Measurements from ENCODE around the gene PDGFRB. TPM values are rescaled to one million over a fixed set of nuclear protein-coding genes. Genes with fewer than 3 reads are reported as not detected.

Gene PDGFRB
- total RNA-seq, 2 experiments from 2014 or later = 0.14 to 1.0 TPM

DNA sequence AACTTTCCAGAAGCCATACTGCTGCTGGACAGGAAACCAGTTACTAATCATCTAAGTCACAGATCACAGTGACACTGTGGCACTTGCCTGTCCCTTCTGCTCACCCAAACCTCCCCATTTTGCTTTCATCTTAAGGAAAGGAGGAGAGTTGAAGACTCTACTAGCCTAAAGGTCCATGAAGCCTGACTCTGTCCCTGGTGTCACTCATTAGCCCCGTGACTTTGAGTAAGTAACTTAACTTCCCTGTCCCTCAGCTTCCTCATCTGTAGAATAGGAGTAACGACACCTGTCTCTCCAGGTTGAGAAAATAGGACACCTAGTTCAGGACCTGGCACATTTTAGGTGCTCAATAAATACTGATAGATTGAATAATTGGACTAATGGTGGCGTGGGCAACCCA lies 33.7 kb upstream of the PDGFRB start:
- Mint-ChIP-seq H3K4me3 (no peak overlapping the region), H3K9me3 (no peaks in the 10 kb centered on the region), H3K36me3 (ENCODE audit: low read depth) (no peaks in the 10 kb centered on the region), H3K4me1 (ENCODE audit: low read depth) (no peaks in the 10 kb centered on the region), H3K27me3 (ENCODE audit: low read depth) (peaks cover 10% of the 10 kb centered on the region), H3K27ac (no peak overlapping the region)
- CTCF ChIA-PET = no interaction called here
- intact Hi-C loops (cut with micrococcal nuclease) = no loop called here
- no peak for DNase-seq

DNA sequence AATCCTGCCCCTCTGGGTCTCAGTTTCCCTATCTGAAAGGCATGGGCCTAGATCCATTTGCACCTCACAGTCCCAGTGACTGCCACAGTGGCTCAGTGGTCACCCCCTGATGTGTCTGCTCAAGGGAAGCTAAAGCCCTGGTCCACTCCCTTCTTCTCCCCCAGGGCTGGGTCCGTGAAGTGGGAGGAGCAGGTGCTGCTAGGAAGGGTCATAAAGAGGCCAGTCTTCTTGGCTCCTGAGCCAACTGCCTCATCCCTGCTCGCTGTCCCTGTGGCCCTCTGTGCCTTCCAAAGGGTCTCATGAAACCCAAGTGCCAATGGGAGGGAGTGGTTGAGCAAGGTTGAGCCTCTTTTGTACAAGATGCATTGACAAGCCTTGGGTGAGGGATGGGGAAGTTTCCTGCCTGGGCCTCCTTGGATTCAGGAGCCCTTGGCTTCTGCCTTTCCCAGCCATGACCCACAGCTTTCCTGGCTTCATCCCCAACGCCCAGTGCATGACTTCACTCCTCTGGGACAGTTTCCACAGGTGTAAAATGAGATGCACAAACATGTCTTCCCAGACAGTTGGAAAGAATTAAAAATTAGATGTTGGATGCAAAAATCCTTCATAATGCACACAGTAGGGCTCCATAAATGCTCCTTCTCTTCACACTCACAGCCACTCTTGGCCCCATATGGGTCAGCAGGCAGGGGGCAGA lies 32.6 kb upstream of the PDGFRB start:
- intact Hi-C loops (cut with micrococcal nuclease) = no loop called here
- Mint-ChIP-seq H3K27me3 (ENCODE audit: low read depth) (peaks cover 10% of the 10 kb centered on the region), H3K9me3 (no peaks in the 10 kb centered on the region)

DNA sequence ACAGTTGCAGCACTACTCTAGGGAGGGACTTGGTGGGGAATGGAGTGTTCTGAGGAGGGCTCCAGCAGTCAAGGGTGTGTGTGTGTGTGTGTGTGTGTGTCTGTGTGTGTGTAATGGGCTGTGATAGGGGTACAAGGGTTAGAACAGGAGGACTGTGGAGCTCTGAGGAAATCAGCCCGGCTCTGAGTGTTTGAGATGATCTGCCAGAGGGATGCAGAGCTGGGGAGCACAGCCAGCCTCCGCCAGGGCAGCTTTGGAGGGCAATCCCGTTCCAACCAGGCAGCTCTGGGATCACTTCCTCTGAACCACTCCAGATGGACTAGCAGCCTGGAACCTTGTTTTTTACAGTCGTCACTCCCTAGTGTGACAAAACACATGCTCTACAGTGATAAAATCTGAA lies 31.3 kb upstream of the PDGFRB start:
- CTCF ChIA-PET = no interaction called here
- intact Hi-C loops (cut with micrococcal nuclease) = no loop called here
- H3K4me1 Mint-ChIP-seq (ENCODE audit: low read depth) = no peaks in the 10 kb centered on the region
- no peaks in the 10 kb centered on the region for H3K36me3 Mint-ChIP-seq (ENCODE audit: low read depth)
- no peaks in the 10 kb centered on the region for H3K9me3 Mint-ChIP-seq
- DNase-seq = no peak
- no peak overlapping the region for H3K27ac Mint-ChIP-seq
- peaks cover 10% of the 10 kb centered on the region for H3K27me3 Mint-ChIP-seq (ENCODE audit: low read depth)
- H3K4me3 Mint-ChIP-seq = no peak overlapping the region

More for the DNA sequence above, 32.6 kb upstream of the PDGFRB start:
- no peaks in the 10 kb centered on the region for H3K36me3 Mint-ChIP-seq (ENCODE audit: low read depth)
- CTCF ChIA-PET = no interaction called here
- H3K4me1 Mint-ChIP-seq (ENCODE audit: low read depth) = no peaks in the 10 kb centered on the region
- DNase-seq = no peak
- H3K27ac Mint-ChIP-seq = no peak overlapping the region
- no peak overlapping the region for H3K4me3 Mint-ChIP-seq

DNA sequence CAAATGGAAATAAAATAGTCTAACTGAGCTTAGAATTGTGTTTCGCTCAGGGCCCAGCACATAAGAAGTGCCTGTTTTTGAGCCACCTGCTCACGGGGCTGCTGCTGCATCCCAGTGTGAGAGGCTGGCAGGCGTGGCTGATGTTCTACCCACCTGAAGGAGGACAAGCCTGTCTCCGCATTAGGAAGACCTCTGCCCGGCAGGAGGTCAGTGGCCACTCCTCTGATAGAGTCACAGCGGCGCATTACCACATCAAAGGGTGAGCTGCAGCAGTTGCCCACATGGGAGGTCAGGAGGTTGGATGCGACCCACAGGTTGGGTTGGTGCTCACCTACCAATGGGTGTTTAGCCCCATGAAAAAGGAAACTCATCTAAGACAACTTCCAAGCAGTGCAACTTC lies 30.5 kb upstream of the PDGFRB start:
- Mint-ChIP-seq H3K27me3 (ENCODE audit: low read depth) (peaks cover 8% of the 10 kb centered on the region), H3K4me1 (ENCODE audit: low read depth) (no peaks in the 10 kb centered on the region), H3K4me3 (no peak overlapping the region), H3K9me3 (no peaks in the 10 kb centered on the region), H3K36me3 (ENCODE audit: low read depth) (no peaks in the 10 kb centered on the region), H3K27ac (no peak overlapping the region)
- intact Hi-C loops (cut with micrococcal nuclease) = no loop called here
- CTCF ChIA-PET = interaction anchor here (0.6 kb wide), 1 partner anchor 250 kb away, joined by 3 read pairs; no protein-coding TSS in a partner anchor
- no peak for DNase-seq

DNA sequence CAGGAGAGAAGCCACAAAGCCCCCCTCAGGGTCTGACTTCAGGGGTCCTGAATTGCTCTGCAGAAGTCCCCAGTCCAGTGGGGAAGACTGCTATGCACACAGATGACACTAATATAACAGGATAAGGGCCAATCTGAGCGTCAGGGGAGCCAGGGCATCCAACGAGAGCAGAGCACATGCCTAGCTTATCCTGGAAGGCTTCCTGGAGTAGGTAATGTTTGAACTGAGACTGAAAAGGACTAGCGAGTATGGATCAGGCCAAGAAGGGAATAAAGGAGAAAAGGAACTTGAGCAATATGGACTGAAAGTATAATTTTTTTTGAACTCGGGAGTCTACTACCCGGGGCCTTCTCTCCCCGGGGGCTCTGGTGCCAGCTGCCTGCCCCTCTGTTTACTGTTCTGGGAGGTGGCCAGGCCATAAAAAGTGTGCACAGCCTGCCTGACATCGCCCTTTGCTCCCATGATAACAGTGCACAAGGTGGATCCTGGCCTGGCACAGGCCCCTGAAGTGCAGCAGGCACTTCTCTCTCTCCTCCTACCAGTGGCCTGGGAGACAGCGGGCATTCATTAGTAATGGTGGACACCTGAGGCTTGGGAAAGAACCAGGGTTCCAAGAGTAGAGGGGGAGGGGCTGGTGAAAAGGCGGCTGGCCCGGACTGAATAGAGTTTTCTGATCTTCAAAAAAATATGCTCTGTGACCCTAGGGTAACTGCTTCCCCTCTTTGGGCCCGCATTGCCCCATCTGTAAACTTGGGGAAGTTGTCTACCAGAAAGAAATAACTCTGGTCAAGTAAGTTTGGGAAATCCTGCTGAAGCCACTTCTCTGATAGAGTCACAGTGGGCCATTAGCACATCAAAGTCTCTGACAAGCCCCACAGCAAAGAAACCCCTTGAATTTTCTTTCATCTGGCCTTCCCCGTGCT lies 29.6 kb upstream of the PDGFRB start:
- intact Hi-C loops (cut with micrococcal nuclease) = no loop called here
- CTCF ChIA-PET = no interaction called here
- Mint-ChIP-seq H3K27ac (no peak overlapping the region), H3K4me1 (ENCODE audit: low read depth) (no peaks in the 10 kb centered on the region), H3K36me3 (ENCODE audit: low read depth) (no peaks in the 10 kb centered on the region), H3K9me3 (no peaks in the 10 kb centered on the region), H3K4me3 (no peak overlapping the region), H3K27me3 (ENCODE audit: low read depth) (peaks cover 3% of the 10 kb centered on the region)
- DNase-seq = no peak

DNA sequence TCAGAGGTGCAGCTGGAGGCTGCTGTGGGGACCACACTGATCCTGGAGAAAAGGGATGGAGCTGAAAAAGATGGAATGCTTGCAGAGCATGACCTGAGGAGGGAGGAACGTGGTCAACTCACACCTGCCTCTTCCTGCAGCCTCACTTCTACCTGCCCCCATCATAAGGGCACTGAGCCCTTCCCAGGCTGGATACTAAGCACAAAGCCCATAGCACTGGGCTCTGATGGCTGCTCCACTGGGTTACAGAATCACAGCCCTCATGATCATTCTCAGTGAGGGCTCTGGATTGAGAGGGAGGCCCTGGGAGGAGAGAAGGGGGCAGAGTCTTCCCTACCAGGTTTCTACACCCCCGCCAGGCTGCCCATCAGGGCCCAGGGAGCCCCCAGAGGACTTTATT lies 28.4 kb upstream of the PDGFRB start:
- H3K4me3 Mint-ChIP-seq = no peak overlapping the region
- intact Hi-C loops (cut with micrococcal nuclease) = no loop called here
- CTCF ChIA-PET = no interaction called here
- no peak overlapping the region for H3K27ac Mint-ChIP-seq
- H3K4me1 Mint-ChIP-seq (ENCODE audit: low read depth) = no peaks in the 10 kb centered on the region
- no peaks in the 10 kb centered on the region for H3K36me3 Mint-ChIP-seq (ENCODE audit: low read depth)
- no peaks in the 10 kb centered on the region for H3K27me3 Mint-ChIP-seq (ENCODE audit: low read depth)
- no peak for DNase-seq
- no peaks in the 10 kb centered on the region for H3K9me3 Mint-ChIP-seq

DNA sequence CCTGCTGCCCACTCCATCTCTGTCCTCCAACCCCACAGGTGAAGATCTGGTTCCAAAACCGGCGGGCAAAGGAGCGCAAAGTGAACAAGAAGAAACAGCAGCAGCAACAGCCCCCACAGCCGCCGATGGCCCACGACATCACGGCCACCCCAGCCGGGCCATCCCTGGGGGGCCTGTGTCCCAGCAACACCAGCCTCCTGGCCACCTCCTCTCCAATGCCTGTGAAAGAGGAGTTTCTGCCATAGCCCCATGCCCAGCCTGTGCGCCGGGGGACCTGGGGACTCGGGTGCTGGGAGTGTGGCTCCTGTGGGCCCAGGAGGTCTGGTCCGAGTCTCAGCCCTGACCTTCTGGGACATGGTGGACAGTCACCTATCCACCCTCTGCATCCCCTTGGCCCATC lies 27.8 kb upstream of the PDGFRB start:
- Mint-ChIP-seq H3K4me3 (no peak overlapping the region), H3K27me3 (ENCODE audit: low read depth) (no peaks in the 10 kb centered on the region), H3K27ac (no peak overlapping the region), H3K4me1 (ENCODE audit: low read depth) (no peaks in the 10 kb centered on the region), H3K36me3 (ENCODE audit: low read depth) (no peaks in the 10 kb centered on the region), H3K9me3 (no peaks in the 10 kb centered on the region)
- CTCF ChIA-PET = no interaction called here
- intact Hi-C loops (cut with micrococcal nuclease) = no loop called here
- DNase-seq = no peak

DNA sequence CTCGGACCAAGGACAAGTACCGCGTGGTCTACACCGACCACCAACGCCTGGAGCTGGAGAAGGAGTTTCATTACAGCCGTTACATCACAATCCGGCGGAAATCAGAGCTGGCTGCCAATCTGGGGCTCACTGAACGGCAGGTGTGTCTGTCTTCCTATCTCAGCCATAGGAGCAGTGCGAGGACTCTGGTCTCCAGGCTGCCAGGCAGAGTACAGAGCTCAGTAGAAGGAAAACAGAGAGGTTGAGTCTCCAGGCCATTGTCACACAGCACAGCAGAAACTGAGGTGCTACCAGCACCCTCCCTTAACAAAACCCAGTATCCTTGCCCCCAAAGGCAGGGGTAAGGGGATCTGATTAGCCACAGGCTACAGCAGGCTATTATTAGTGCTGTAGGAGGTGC lies 27.1 kb upstream of the PDGFRB start:
- H3K27ac Mint-ChIP-seq = no peak overlapping the region
- no peaks in the 10 kb centered on the region for H3K9me3 Mint-ChIP-seq
- no peak for DNase-seq
- no peaks in the 10 kb centered on the region for H3K36me3 Mint-ChIP-seq (ENCODE audit: low read depth)
- H3K4me1 Mint-ChIP-seq (ENCODE audit: low read depth) = no peaks in the 10 kb centered on the region
- intact Hi-C loops (cut with micrococcal nuclease) = no loop called here
- CTCF ChIA-PET = no interaction called here
- H3K4me3 Mint-ChIP-seq = no peak overlapping the region
- H3K27me3 Mint-ChIP-seq (ENCODE audit: low read depth) = no peaks in the 10 kb centered on the region

DNA sequence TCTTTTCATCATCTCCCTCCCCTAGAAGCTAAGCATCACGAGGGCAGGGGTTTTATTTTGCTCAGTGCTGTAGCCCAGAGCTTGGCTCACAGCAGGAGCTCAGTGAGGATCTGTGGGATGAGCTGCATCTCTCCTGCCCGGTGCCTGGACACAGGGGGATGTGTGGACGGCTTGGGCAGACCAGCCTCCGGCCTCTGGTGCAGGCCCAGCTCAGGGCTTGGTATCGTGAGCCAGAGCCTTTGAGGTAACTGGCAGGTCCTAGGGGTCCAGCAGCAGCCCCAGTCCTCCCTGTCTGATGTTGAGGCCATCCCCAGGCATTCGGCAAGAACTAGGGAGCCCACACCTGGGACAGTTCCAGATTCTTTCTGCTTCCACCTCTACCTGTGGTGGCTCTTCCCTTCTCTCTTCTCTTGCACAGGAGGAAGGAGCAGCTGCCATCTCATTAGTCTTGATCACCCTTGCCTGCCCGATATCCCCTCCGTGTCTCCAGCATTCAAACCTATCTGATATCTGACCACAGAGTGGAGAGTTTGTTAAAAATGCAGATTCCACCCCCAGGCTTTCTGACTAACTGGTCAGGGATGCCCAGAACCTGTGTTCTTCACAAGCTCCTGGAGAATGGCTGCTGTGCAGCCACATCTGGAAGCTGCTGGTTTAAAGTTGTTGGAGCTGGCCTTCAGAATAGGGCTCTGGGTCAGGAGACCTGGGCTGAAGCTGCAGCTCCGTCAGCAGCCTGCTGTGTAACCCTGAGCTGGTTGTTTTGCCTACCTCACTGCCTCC lies 26.3 kb upstream of the PDGFRB start:
- Mint-ChIP-seq H3K36me3 (ENCODE audit: low read depth) (no peaks in the 10 kb centered on the region), H3K27ac (no peak overlapping the region), H3K27me3 (ENCODE audit: low read depth) (no peaks in the 10 kb centered on the region), H3K4me1 (ENCODE audit: low read depth) (no peaks in the 10 kb centered on the region), H3K4me3 (no peak overlapping the region), H3K9me3 (no peaks in the 10 kb centered on the region)
- DNase-seq = no peak
- CTCF ChIA-PET = interaction anchor here (1.3 kb wide), 1 partner anchor 20 kb away, joined by 5 read pairs; no protein-coding TSS in a partner anchor
- intact Hi-C loops (cut with micrococcal nuclease) = no loop called here

DNA sequence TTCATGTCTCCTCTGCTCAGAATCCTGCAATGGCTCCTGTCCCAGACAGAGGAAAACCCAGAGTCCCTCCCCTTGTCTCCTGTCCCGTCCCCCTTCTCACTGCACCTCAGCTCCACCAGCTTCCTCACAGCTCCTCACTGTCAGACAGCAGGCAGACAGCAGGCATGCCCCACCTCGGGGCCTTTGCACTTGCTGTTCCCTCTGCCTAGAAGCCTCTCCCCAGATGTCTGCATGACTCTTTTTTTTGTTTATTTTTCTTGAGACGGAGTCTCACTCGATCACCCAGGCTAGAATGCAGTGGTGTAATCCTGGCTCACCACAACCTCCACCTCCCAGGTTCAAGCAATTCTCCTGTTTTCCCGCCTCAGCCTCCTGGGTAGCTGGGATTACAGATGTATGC lies 25.4 kb upstream of the PDGFRB start:
- Mint-ChIP-seq H3K9me3 (no peaks in the 10 kb centered on the region), H3K27me3 (ENCODE audit: low read depth) (no peaks in the 10 kb centered on the region), H3K36me3 (ENCODE audit: low read depth) (no peaks in the 10 kb centered on the region), H3K4me1 (ENCODE audit: low read depth) (no peaks in the 10 kb centered on the region), H3K27ac (no peak overlapping the region), H3K4me3 (no peak overlapping the region)
- DNase-seq = no peak
- intact Hi-C loops (cut with micrococcal nuclease) = no loop called here
- CTCF ChIA-PET = interaction anchor here (1.3 kb wide), 1 partner anchor 19 kb away, joined by 5 read pairs; no protein-coding TSS in a partner anchor

DNA sequence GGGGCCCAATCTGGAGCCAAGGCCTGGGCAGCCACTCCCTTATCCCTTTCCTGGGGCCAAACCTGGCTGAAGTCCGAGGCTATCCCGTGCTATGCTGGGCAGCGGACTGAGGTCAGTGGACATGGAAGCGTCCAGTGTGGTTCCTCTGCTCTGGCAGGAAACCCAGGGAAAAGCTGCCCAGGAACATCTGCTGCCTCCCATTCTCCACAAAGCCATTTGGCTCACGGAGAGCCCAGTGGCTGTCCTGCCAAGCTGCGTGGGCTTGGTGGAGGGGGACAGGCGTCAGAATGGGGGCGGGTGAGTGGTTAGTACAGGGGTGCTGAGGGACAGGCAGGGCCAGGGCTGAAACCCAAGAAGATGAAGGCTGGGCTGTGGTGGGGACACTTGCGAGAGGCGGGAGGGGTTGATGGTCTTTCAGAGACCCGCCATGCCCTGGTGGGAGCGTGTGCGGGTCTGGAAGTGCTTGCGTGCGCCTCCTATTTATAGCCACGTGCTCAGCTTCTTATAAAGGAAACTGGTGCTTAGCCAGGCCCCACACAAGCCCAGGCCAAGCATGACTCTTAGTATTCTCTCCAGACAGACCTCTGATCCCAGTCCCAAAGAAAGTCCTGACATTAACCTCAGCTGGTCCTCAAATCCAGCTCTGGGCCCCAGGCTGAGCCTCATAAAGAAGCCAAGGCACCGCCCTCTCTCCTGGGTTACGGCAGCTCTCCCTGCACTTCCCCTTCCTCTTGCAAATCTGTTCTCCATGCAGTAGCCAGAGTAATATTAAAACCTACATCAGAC lies 24.8 kb upstream of the PDGFRB start:
- H3K4me1 Mint-ChIP-seq (ENCODE audit: low read depth) = no peaks in the 10 kb centered on the region
- H3K4me3 Mint-ChIP-seq = no peak overlapping the region
- H3K27me3 Mint-ChIP-seq (ENCODE audit: low read depth) = no peaks in the 10 kb centered on the region
- no peak overlapping the region for H3K27ac Mint-ChIP-seq
- no peak for DNase-seq
- no peaks in the 10 kb centered on the region for H3K9me3 Mint-ChIP-seq
- no peaks in the 10 kb centered on the region for H3K36me3 Mint-ChIP-seq (ENCODE audit: low read depth)
- CTCF ChIA-PET = interaction anchor here (0.6 kb wide), 1 partner anchor 228 kb away, joined by 3 read pairs; no protein-coding TSS in a partner anchor
- intact Hi-C loops (cut with micrococcal nuclease) = no loop called here
